Upper lobe of left lung (tissue), 4 donors: ENCODE results near the gene WSB2.

Experiments used
- EP300 ChIP-seq, 4 donors: sonication (generic); formaldehyde crosslinking; IDR thresholded peaks; one replicate each; pipeline ENCODE4 v1.5.1; 2017; ENCODE audit warnings: antibody characterized with exemption in 4 of 4, control low read depth in 2 of 4
- POLR2AphosphoS5 ChIP-seq, 2 donors: sonication (generic); formaldehyde crosslinking; IDR thresholded peaks; one replicate each; pipeline ENCODE4 v1.5.1; 2017; ENCODE audit warnings: antibody characterized with exemption in 2 of 2

- TF ChIP-seq EP300 (IDR thresholded peaks at IDR 0.05) (no peak), POLR2AphosphoS5 (IDR thresholded peaks at IDR 0.05) (no peak)
Measured at GRCh38 chr12:118033323-118033722, 27.7 kb downstream of the WSB2 start.
